Endothelial cell of umbilical vein (primary cell): Measurements from ENCODE around the gene CASK. TPM values are rescaled to one million over a fixed set of nuclear protein-coding genes. Genes with fewer than 3 reads are reported as not detected.

ENCODE experiments used
- BruUV-seq: library from RNA; stranded (reverse); fragments of 400-500 nt; replicated peaks from 2 replicates; lab custom pipeline; 2021; lab: Mats Ljungman, UMichigan
- CTCF ChIA-PET: fragments of 300-600, 350-600 bp; sonication (Branson Sonifier 250); formaldehyde crosslinking; loops from one replicate; lab custom pipeline; 2021; ENCODE audit warnings: antibody characterized with exemption, inconsistent platforms; lab: Charles Lee
- POLR2A ChIA-PET: fragments of 300-600, 350-600 bp; sonication (Branson Sonifier 250); formaldehyde crosslinking; loops from one replicate; lab custom pipeline; 2021; ENCODE audit warnings: antibody characterized with exemption, inconsistent platforms; lab: Charles Lee
- DNase-seq: peaks from one replicate; pipeline ENCODE4 v3.0.0-alpha.2; 2011; ENCODE audit warnings: low read depth, low spot score
- FAIRE-seq: peaks from 2 replicates; lab custom pipeline; 2011; peaks lifted over from hg19 to GRCh38; lab: Jason Lieb, UNC
- H2AFZ ChIP-seq: 2 replicates; pipeline ENCODE4 v1.6.0; 2012; ENCODE audit warnings: low read depth, low read length, control low read depth, inconsistent platforms
- H3K27ac ChIP-seq: 2 replicates; pipeline ENCODE4 v1.5.1; 2011; ENCODE audit warnings: low read depth, mild to moderate bottlenecking, control low read depth, low read length, moderate library complexity; ENCODE audit not compliant: insufficient read depth
- H3K27me3 ChIP-seq, 2 experiments: 2 replicates each; pipeline versions ENCODE4 v1.6.0 to v1.6.1; 2011; ENCODE audit warnings: low read length in 2 of 2, mixed read lengths in 1 of 2; ENCODE audit not compliant: control insufficient read depth in 2 of 2, insufficient read depth in 2 of 2
- H3K36me3 ChIP-seq, 2 experiments: 2 replicates in 1 of 2; 3 replicates in 1 of 2; pipeline ENCODE4 v1.5.1; 2011; ENCODE audit warnings: low read length in 2 of 2, mild to moderate bottlenecking in 1 of 2, moderate library complexity in 1 of 2; ENCODE audit not compliant: control insufficient read depth in 2 of 2, insufficient read depth in 2 of 2; ENCODE audit errors: extremely low read depth in 1 of 2
- H3K4me1 ChIP-seq: 3 replicates; pipeline ENCODE4 v1.5.1; 2011; ENCODE audit warnings: mild to moderate bottlenecking, low read length; ENCODE audit not compliant: control insufficient read depth, insufficient read depth; ENCODE audit errors: extremely low read depth
- H3K4me2 ChIP-seq: 2 replicates; pipeline ENCODE4 v1.6.1; 2011; ENCODE audit warnings: low read length, control low read depth, mixed read lengths; ENCODE audit not compliant: insufficient read depth
- H3K4me3 ChIP-seq, 3 experiments: fragments of 200-600 bp in 1 of 3; sonication (generic), shearing (Covaris generic) in 1 of 3; replicated peaks in 1 of 3; 2 replicates each; pipeline ENCODE4 v1.5.1; 2011 to 2016; ENCODE audit warnings: control low read depth in 3 of 3, low read length in 3 of 3, mild to moderate bottlenecking in 2 of 3, inconsistent platforms in 1 of 3, low read depth in 1 of 3, moderate library complexity in 1 of 3; ENCODE audit not compliant: insufficient read depth in 1 of 3
- H3K79me2 ChIP-seq: 2 replicates; pipeline ENCODE4 v1.6.0; 2012; ENCODE audit warnings: low read length, inconsistent platforms; ENCODE audit not compliant: control insufficient read depth, insufficient read depth
- H3K9ac ChIP-seq: replicated peaks from 2 replicates; pipeline ENCODE3; 2011; ENCODE audit warnings: low read length, control low read depth; ENCODE audit not compliant: insufficient read depth; ENCODE audit errors: extremely low read depth
- H3K9me1 ChIP-seq: replicated peaks from 3 replicates; pipeline ENCODE4 v1.6.0; 2011; ENCODE audit warnings: mild to moderate bottlenecking, low read length; ENCODE audit not compliant: control insufficient read depth, insufficient read depth; ENCODE audit errors: extremely low read depth
- H3K9me3 ChIP-seq: replicated peaks from 2 replicates; pipeline ENCODE4 v1.5.1; 2012; ENCODE audit warnings: low read length, inconsistent platforms; ENCODE audit not compliant: control insufficient read depth, insufficient read depth
- H4K20me1 ChIP-seq: replicated peaks from 2 replicates; pipeline ENCODE3; 2011; ENCODE audit warnings: mild to moderate bottlenecking, low read length; ENCODE audit not compliant: control insufficient read depth, insufficient read depth; ENCODE audit errors: extremely low read depth
- CTCF ChIP-seq, 2 donors: IDR thresholded peaks; 1 replicate in 1 of 2; 2 replicates in 1 of 2; pipeline ENCODE4 v1.5.1; 2011; ENCODE audit warnings: low read length in 2 of 2, mild to moderate bottlenecking in 2 of 2, moderate library complexity in 2 of 2, control low read depth in 1 of 2, inconsistent platforms in 1 of 2, low read depth in 1 of 2; ENCODE audit not compliant: insufficient read depth in 1 of 2; ENCODE audit errors: extremely low read depth in 1 of 2
- EZH2 ChIP-seq: IDR thresholded peaks from 2 replicates; pipeline ENCODE4 v1.6.1; 2012; ENCODE audit warnings: borderline replicate concordance, low read depth, mild to moderate bottlenecking, moderate library complexity, low read length, inconsistent platforms; ENCODE audit not compliant: severe bottlenecking
- FOS ChIP-seq: IDR thresholded peaks from 2 replicates; pipeline ENCODE4 v1.6.1; 2011; ENCODE audit warnings: mild to moderate bottlenecking, low read length, moderate library complexity, borderline replicate concordance; ENCODE audit not compliant: insufficient read depth
- GATA2 ChIP-seq: IDR thresholded peaks from 2 replicates; pipeline ENCODE4 v1.7.0; 2011; ENCODE audit warnings: low read depth, mild to moderate bottlenecking, moderate library complexity, mixed read lengths, low read length; ENCODE audit not compliant: insufficient read length, insufficient read depth
- JUN ChIP-seq: IDR thresholded peaks from 2 replicates; pipeline ENCODE4 v1.6.1; 2011; ENCODE audit warnings: borderline replicate concordance, low read depth; ENCODE audit not compliant: insufficient read length, insufficient read depth
- MAX ChIP-seq: IDR thresholded peaks from 2 replicates; pipeline ENCODE4 v1.6.1; 2011; ENCODE audit not compliant: insufficient read depth, insufficient read length
- MYC ChIP-seq: IDR thresholded peaks from one replicate; pipeline ENCODE4 v1.6.1; 2011; ENCODE audit warnings: mild to moderate bottlenecking, low read depth, low read length
- POLR2A ChIP-seq: IDR thresholded peaks from 2 replicates; pipeline ENCODE4 v1.6.1; 2012; ENCODE audit warnings: low read depth, mild to moderate bottlenecking, control low read depth, low read length
- POLR2AphosphoS5 ChIP-seq: IDR thresholded peaks from 2 replicates; pipeline ENCODE4 v1.6.1; 2012; ENCODE audit warnings: low read depth, mild to moderate bottlenecking, control low read depth, low read length, moderate library complexity; ENCODE audit not compliant: insufficient read depth
- dilution Hi-C: fragments of 300-500 bp; cut with MboI; formaldehyde crosslinking; loops from one replicate; pipeline ENCODE4 v1.15.0; 2019; ENCODE audit warnings: low sequenced_read_pairs; ENCODE audit not compliant: extremely low pct_ligation_motif_present
- intact Hi-C: fragments of 100-400 bp; cut with micrococcal nuclease; formaldehyde crosslinking; loops from one replicate; pipeline ENCODE4 v1.10.0; 2022
- polyA plus RNA-seq, 4 experiments: library from polyadenylated mRNA; depleted of rRNA in 3 of 4; stranded (reverse) in 3 of 4; unstranded in 1 of 4; fragments of >200 nt; gene quantifications; 2 replicates each; pipeline versions ENCODE4 v1.2.1 to v1.2.3, GENCODE V29; 2011 to 2012; ENCODE audit warnings: missing spikeins in 1 of 4
- total RNA-seq: library from RNA; stranded (reverse); gene quantifications from 2 replicates; pipeline ENCODE4 v1.2.3, GENCODE V29; 2021

CASK gene
- total and polyA plus RNA-seq, 2 donors (not counting 3 experiments of a cell fraction or from before 2014, with no cell fraction given): 6.4 to 30.4 TPM

DNA sequence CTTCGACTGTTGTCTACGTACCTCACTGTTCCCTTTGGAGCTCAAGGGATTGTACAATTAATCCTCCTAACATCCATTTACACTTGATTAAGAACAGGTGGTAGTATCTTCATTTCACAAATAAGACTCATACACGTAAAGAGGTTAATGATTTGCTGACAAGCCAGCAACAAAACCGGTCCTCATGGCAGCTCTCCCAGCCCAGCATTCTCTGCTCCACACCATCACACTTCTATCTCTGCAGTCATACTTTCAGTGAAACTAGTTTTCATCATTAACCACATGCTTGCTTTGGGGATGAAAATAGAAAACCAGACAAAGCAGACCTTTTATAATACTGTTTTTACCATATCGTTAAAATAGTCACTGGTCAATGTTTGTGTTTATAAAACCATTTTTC, 28.7 kb upstream of the CASK start:
- Histone ChIP-seq H3K27ac (no peak overlapping the region), H3K4me2 (no peak overlapping the region), H3K27me3 (no peaks in the 10 kb centered on the region), H3K4me1 (no peaks in the 10 kb centered on the region), H3K79me2 (no peaks in the 10 kb centered on the region), H3K36me3 (no peaks in the 10 kb centered on the region), H3K9me1 (no peaks in the 10 kb centered on the region), H4K20me1 (no peaks in the 10 kb centered on the region), H2AFZ (no peak overlapping the region), H3K9me3 (no peaks in the 10 kb centered on the region), H3K4me3 (no peak overlapping the region), H3K9ac (no peak overlapping the region)
- TF ChIP-seq MAX (no peak), JUN (no peak), GATA2 (no peak), MYC (no peak), CTCF (IDR thresholded peaks at IDR 0.05; ENCODE audit: extremely low read depth in 1 of 2, insufficient read depth in 1 of 2, low read depth in 1 of 2, low read length in 2 of 2) (no peak), POLR2AphosphoS5 (no peak), EZH2 (no peak), POLR2A (no peak), FOS (no peak)
- DNase-seq (no peak), FAIRE-seq (no peak)
- POLR2A ChIA-PET: no interaction called here
- CTCF ChIA-PET: no interaction called here
- BruUV-seq: no TSS peak
- intact Hi-C loops (no loop called here), dilution Hi-C loops (no loop called here)
